Measurements from ENCODE around the gene HLTF. TPM values are rescaled to one million over a fixed set of nuclear protein-coding genes. Genes with fewer than 3 reads are reported as not detected.
A peak's percentile ranks its signal among the peaks of the same experiment; 100 is the strongest.

The HLTF gene
- total and polyA plus RNA-seq, 2 of the 13 experiments (the other 11 are each of a cell fraction or from before 2014, with no cell fraction given) = 12.0 to 22.9 TPM

GRCh38 chr3:149086232-149086988 lies at the start of gene HLTF (continued):
- TF ChIP-seq GMEB1 (CRISPR knock-in tag; IDR thresholded peaks at IDR 0.05; ENCODE audit: borderline replicate concordance) = peak; percentile 85
- TF ChIP-seq HDAC2 (CRISPR knock-in tag; IDR thresholded peaks at IDR 0.05) = peak; percentile 76
- TF ChIP-seq NKX3-1 (CRISPR knock-in tag; IDR thresholded peaks at IDR 0.05) = peak; percentile 98
- 0 out of 2 replicates have a peak, but pooled peaks have one; percentile 54 for TF ChIP-seq FLYWCH1 (CRISPR knock-in tag; IDR thresholded peaks at IDR 0.05)
- peak; percentile 79 for TF ChIP-seq ZNF784 (CRISPR knock-in tag; IDR thresholded peaks at IDR 0.05; ENCODE audit: borderline replicate concordance)
- peak; percentile 82 for TF ChIP-seq HOXA3 (CRISPR knock-in tag; IDR thresholded peaks at IDR 0.05)
- no peak for TF ChIP-seq JUND (CRISPR knock-in tag; IDR thresholded peaks at IDR 0.05)
- TF ChIP-seq ZNF20 (CRISPR knock-in tag; IDR thresholded peaks at IDR 0.05) = no peak; the same call in 1 of the 2 replicates
- 0 out of 2 replicates have a peak, but pooled peaks have one; percentile 88 for TF ChIP-seq SNAPC5 (CRISPR knock-in tag; IDR thresholded peaks at IDR 0.05; ENCODE audit: borderline replicate concordance)
- TF ChIP-seq SALL1 (CRISPR knock-in tag; IDR thresholded peaks at IDR 0.05) = peak; percentile 85
- TF ChIP-seq JUNB (CRISPR knock-in tag; IDR thresholded peaks at IDR 0.05; ENCODE audit: borderline replicate concordance) = no peak
- TF ChIP-seq KDM1A (CRISPR knock-in tag; IDR thresholded peaks at IDR 0.05) = no peak
- TF ChIP-seq HOXA9 (CRISPR knock-in tag; IDR thresholded peaks at IDR 0.05; ENCODE audit: borderline replicate concordance) = no peak
- peak; percentile 77 for TF ChIP-seq MED8 (CRISPR knock-in tag; IDR thresholded peaks at IDR 0.05; ENCODE audit: insufficient replicate concordance)
- no peak for TF ChIP-seq IKZF1 (IDR thresholded peaks at IDR 0.05)
- peak; percentile 89 for TF ChIP-seq ZMYM4 (CRISPR knock-in tag; IDR thresholded peaks at IDR 0.05)
- peak; percentile 99 for TF ChIP-seq NFYB (CRISPR knock-in tag; IDR thresholded peaks at IDR 0.05)
- TF ChIP-seq MTERF4 (CRISPR knock-in tag; IDR thresholded peaks at IDR 0.05) = no peak; the same call in 1 of the 2 replicates
- peak; percentile 77 for TF ChIP-seq ZNF800 (CRISPR knock-in tag; IDR thresholded peaks at IDR 0.05)
- TF ChIP-seq ZBTB46 (CRISPR knock-in tag; IDR thresholded peaks at IDR 0.05; ENCODE audit: borderline replicate concordance) = no peak
- peak; percentile 62; the same call in 1 of the 2 replicates for TF ChIP-seq NRL (CRISPR knock-in tag; IDR thresholded peaks at IDR 0.05; ENCODE audit: borderline replicate concordance)
